Lower leg skin (tissue), 3 donors: ENCODE results near the gene HSPB6.

Source experiments
- CTCF ChIP-seq, 3 donors: fragments of 450-650 bp; IDR thresholded peaks; one replicate each; pipeline ENCODE4 v1.5.1; 2016; ENCODE audit warnings: antibody characterized with exemption in 3 of 3, mild to moderate bottlenecking in 3 of 3, moderate library complexity in 2 of 3
- POLR2A ChIP-seq, 2 donors: fragments of 450-650 bp; IDR thresholded peaks; one replicate each; pipeline ENCODE4 v1.6.1; 2016 to 2017; ENCODE audit warnings: antibody characterized with exemption in 2 of 2, mild to moderate bottlenecking in 1 of 2, moderate library complexity in 1 of 2

DNA sequence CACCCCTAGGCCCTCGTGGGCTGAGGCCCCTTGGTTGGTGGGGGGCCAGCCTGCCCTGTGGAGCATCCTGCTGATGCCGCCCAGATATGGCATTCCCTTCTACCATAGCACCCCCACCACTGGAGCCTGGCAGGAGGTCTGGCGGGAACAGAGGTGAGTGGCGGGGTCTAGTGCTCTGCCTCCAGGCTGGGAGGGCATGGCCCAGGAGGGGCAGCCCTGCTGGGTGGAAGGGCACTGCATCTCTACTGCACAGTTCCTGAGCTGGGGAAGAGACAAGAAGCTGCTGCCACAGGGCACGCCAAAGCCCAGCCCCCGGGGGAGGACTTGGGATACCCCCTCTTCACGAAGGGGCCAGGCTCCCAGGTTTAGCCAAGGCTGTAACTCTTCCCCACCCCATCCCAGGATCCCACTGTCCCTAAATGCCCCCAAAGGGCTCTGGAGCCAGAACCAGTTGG lies 41.4 kb downstream of the HSPB6 start:
- TF ChIP-seq CTCF (IDR thresholded peaks at IDR 0.05), result no peak
- no peak for TF ChIP-seq POLR2A (IDR thresholded peaks at IDR 0.05)
